Activated CD4-positive, alpha-beta T cell treated with anti-CD3 and anti-CD28 coated beads for 24 hours (primary cell): Measurements from ENCODE around the gene KLHL17.
A peak's percentile ranks its signal among the peaks of the same experiment; 100 is the strongest.
"Not testable (repeated sequence)": the region's sequence is repeated elsewhere in the genome, so short reads cannot be mapped to it uniquely, and the experiment has no call there.

Experiments used
- DNase-seq, 2 donors: peaks; one replicate each; pipeline ENCODE4 v3.0.0-alpha.2; 2020; ENCODE audit warnings: low read depth in 2 of 2

KLHL17 gene

GRCh38 chr1:980602-981395 lies 20.4 kb downstream of the KLHL17 start:
- no peak for DNase-seq

- DNase-seq = no peak
Observed at GRCh38 chr1:981491-981954, 21.1 kb downstream of the KLHL17 start.

- no peak for DNase-seq
Observed at GRCh38 chr1:981955-982558, 21.7 kb downstream of the KLHL17 start, which contains the start of gene PERM1. Gene PERM1, minus strand, starts transcription at chr1:982093. Its CDS starts 1,064 bp downstream, at chr1:981029.

- no peak for DNase-seq
Observed at GRCh38 chr1:982765-983436, 22.5 kb downstream of the KLHL17 start.

GRCh38 chr1:983798-984475 lies 23.6 kb downstream of the KLHL17 start:
- peak; percentile 53 to 55 for DNase-seq

GRCh38 chr1:984476-984814 lies 24.1 kb downstream of the KLHL17 start:
- no peak for DNase-seq

GRCh38 chr1:985126-985525 lies 24.7 kb downstream of the KLHL17 start:
- DNase-seq = no peak

- DNase-seq = not testable (repeated sequence)
Observed at GRCh38 chr1:988061-988460, 27.7 kb downstream of the KLHL17 start.

- not testable (repeated sequence) for DNase-seq
Observed at GRCh38 chr1:991275-991674, 30.9 kb downstream of the KLHL17 start.

- no peak for DNase-seq
Observed at GRCh38 chr1:991895-992294, 31.5 kb downstream of the KLHL17 start.

GRCh38 chr1:992362-992761 lies 32.0 kb downstream of the KLHL17 start:
- DNase-seq = no peak

- no peak for DNase-seq
Observed at GRCh38 chr1:993379-993995, 33.1 kb downstream of the KLHL17 start.

- not testable (repeated sequence) for DNase-seq
Observed at GRCh38 chr1:994546-994945, 34.2 kb downstream of the KLHL17 start.

GRCh38 chr1:995665-996633 lies 35.6 kb downstream of the KLHL17 start:
- DNase-seq = no peak

GRCh38 chr1:996851-997712 lies 36.7 kb downstream of the KLHL17 start:
- DNase-seq = no peak

GRCh38 chr1:997713-997992 lies 37.3 kb downstream of the KLHL17 start:
- DNase-seq = no peak

GRCh38 chr1:997993-998744 lies 37.8 kb downstream of the KLHL17 start:
- no peak for DNase-seq

GRCh38 chr1:998745-998994 lies 38.3 kb downstream of the KLHL17 start:
- no peak for DNase-seq

- DNase-seq = no peak
Observed at GRCh38 chr1:998995-999724, 38.8 kb downstream of the KLHL17 start.
